Tibial nerve (tissue), 4 donors: ENCODE results near the gene UBE2D3.

Source experiments
- CTCF ChIP-seq, 5 experiments: fragments of 200-600 bp in 3 of 5; fragments of 450-650 bp in 2 of 5; sonication (generic) in 3 of 5; IDR thresholded peaks; one replicate each; pipeline ENCODE4 v1.5.1; 2016 to 2019; ENCODE audit warnings: antibody characterized with exemption in 5 of 5, mild to moderate bottlenecking in 3 of 5, moderate library complexity in 2 of 5
- EP300 ChIP-seq, 2 donors: sonication (generic); formaldehyde crosslinking; IDR thresholded peaks; one replicate each; pipeline ENCODE4 v1.6.1; 2017; ENCODE audit warnings: antibody characterized with exemption in 2 of 2, mild to moderate bottlenecking in 1 of 2
- POLR2A ChIP-seq, 2 donors: fragments of 450-650 bp; IDR thresholded peaks; one replicate each; pipeline ENCODE4 v1.6.1; 2017; ENCODE audit warnings: antibody characterized with exemption in 2 of 2, mild to moderate bottlenecking in 2 of 2, moderate library complexity in 2 of 2

DNA sequence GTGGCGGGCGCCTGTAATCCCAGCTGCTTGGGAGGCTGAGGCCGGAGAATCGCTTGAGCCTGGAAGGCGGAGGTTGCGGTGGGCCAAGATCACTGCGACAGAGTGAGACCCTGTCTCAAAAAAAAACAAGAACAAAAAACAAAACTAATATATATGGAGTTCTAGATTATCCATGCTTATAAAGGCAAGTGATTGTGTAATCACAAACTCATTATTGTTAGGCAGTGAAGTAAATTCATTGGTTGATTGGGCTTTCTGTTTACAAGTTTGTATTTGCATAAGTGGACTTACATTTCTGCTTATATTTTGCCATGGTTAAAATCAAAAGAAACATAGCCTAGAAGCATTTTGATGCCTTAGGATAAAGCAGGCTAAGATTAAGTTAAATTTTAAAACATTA lies 2.5 kb upstream of the UBE2D3 start:
- no peak for TF ChIP-seq CTCF (IDR thresholded peaks at IDR 0.05)
- no peak for TF ChIP-seq POLR2A (IDR thresholded peaks at IDR 0.05)
- TF ChIP-seq EP300 (IDR thresholded peaks at IDR 0.05), result no peak
